Measurements from ENCODE around the gene TCF4.

The TCF4 gene

GRCh38 chr18:55244546-55244945 lies 343.4 kb downstream of the TCF4 start:
- Histone ChIP-seq H3K27me3 (ENCODE audit: insufficient read depth, low read length) (no peaks in the 10 kb centered on the region), H3K14ac (ENCODE audit: low read length) (no peak overlapping the region), H3K4ac (ENCODE audit: low read depth, low read length) (no peak overlapping the region), H3K79me1 (ENCODE audit: low read length) (no peaks in the 10 kb centered on the region), H2BK5ac (ENCODE audit: low read depth, low read length, poor library complexity) (no peak overlapping the region), H3K4me1 (ENCODE audit: control insufficient read depth in 1 of 2, insufficient read depth in 2 of 2, low read length in 2 of 2) (peaks cover 0 to 2% of the 10 kb centered on the region in 2 experiments), H2AK5ac (ENCODE audit: low read length) (no peak overlapping the region), H3K79me2 (ENCODE audit: control insufficient read depth, insufficient read depth, low read length, poor library complexity) (no peaks in the 10 kb centered on the region), H3K23ac (ENCODE audit: low read length) (no peak overlapping the region), H3K27ac (ENCODE audit: low read depth, low read length) (no peak overlapping the region), H3K4me3 (ENCODE audit: low read depth, low read length) (no peak overlapping the region), H2BK120ac (ENCODE audit: insufficient read depth, low read length, poor library complexity) (no peak overlapping the region), H3K4me2 (ENCODE audit: low read length) (no peak overlapping the region), H2AFZ (ENCODE audit: insufficient read depth, low read length, poor library complexity) (no peak overlapping the region), H3K18ac (ENCODE audit: low read length) (no peak overlapping the region), H4K8ac (ENCODE audit: low read depth, low read length) (no peak overlapping the region), H3K36me3 (ENCODE audit: control insufficient read depth in 1 of 2, insufficient read depth in 2 of 2, low read length in 2 of 2) (peaks cover 10 to 23% of the 10 kb centered on the region in 2 experiments), H4K91ac (ENCODE audit: low read depth, low read length) (no peak overlapping the region), H4K12ac (ENCODE audit: low read depth, low read length) (no peak overlapping the region), H3K9me3 (ENCODE audit: insufficient read depth, low read depth, low read length) (no peaks in the 10 kb centered on the region), H3K9ac (ENCODE audit: low read length) (no peak overlapping the region), H2BK12ac (ENCODE audit: low read length) (no peak overlapping the region)
- DNase-seq = no peak
- no CpG with 5 or more reads among the region's 5 CpGs for WGBS (ENCODE audit: extremely low coverage, insufficient coverage, insufficient read length)

GRCh38 chr18:55243857-55244256 lies 344.1 kb downstream of the TCF4 start:
- no peaks in the 10 kb centered on the region for H3K9me3 ChIP-seq (ENCODE audit: insufficient read depth, low read depth, low read length)
- DNase-seq = no peak
- H2AFZ ChIP-seq (ENCODE audit: insufficient read depth, low read length, poor library complexity) = no peak overlapping the region
- no peak overlapping the region for H4K91ac ChIP-seq (ENCODE audit: low read depth, low read length)
- H3K18ac ChIP-seq (ENCODE audit: low read length) = no peak overlapping the region
- no peak overlapping the region for H3K9ac ChIP-seq (ENCODE audit: low read length)
- H3K14ac ChIP-seq (ENCODE audit: low read length) = no peak overlapping the region
- no peaks in the 10 kb centered on the region for H3K27me3 ChIP-seq (ENCODE audit: insufficient read depth, low read length)
- H2BK5ac ChIP-seq (ENCODE audit: low read depth, low read length, poor library complexity) = no peak overlapping the region
- H3K23ac ChIP-seq (ENCODE audit: low read length) = no peak overlapping the region
- no peak overlapping the region for H4K8ac ChIP-seq (ENCODE audit: low read depth, low read length)
- H2BK12ac ChIP-seq (ENCODE audit: low read length) = no peak overlapping the region
- H3K4me3 ChIP-seq (ENCODE audit: low read depth, low read length) = no peak overlapping the region
- H3K4ac ChIP-seq (ENCODE audit: low read depth, low read length) = no peak overlapping the region
- no peak overlapping the region for H2BK120ac ChIP-seq (ENCODE audit: insufficient read depth, low read length, poor library complexity)
- no peaks in the 10 kb centered on the region for H3K79me2 ChIP-seq (ENCODE audit: control insufficient read depth, insufficient read depth, low read length, poor library complexity)
- no peak overlapping the region for H3K27ac ChIP-seq (ENCODE audit: low read depth, low read length)
- no peak overlapping the region for H3K4me2 ChIP-seq (ENCODE audit: low read length)
- no peaks in the 10 kb centered on the region for H3K79me1 ChIP-seq (ENCODE audit: low read length)
- H2AK5ac ChIP-seq (ENCODE audit: low read length) = no peak overlapping the region
- H3K36me3 ChIP-seq (ENCODE audit: control insufficient read depth in 1 of 2, insufficient read depth in 2 of 2, low read length in 2 of 2) = peaks cover 8 to 20% of the 10 kb centered on the region in 2 experiments
- no peak overlapping the region for H4K12ac ChIP-seq (ENCODE audit: low read depth, low read length)
- H3K4me1 ChIP-seq (ENCODE audit: control insufficient read depth in 1 of 2, insufficient read depth in 2 of 2, low read length in 2 of 2) = peaks cover 0 to 2% of the 10 kb centered on the region in 2 experiments
- no CpG with 5 or more reads among the region's 6 CpGs for WGBS (ENCODE audit: extremely low coverage, insufficient coverage, insufficient read length)

- H3K4me1 ChIP-seq (ENCODE audit: control insufficient read depth in 1 of 2, insufficient read depth in 2 of 2, low read length in 2 of 2) = no peaks in the 10 kb centered on the region
- no peaks in the 10 kb centered on the region for H3K79me2 ChIP-seq (ENCODE audit: control insufficient read depth, insufficient read depth, low read length, poor library complexity)
- no peak overlapping the region for H3K23ac ChIP-seq (ENCODE audit: low read length)
- no peak overlapping the region for H3K4me3 ChIP-seq (ENCODE audit: low read depth, low read length)
- H2BK12ac ChIP-seq (ENCODE audit: low read length) = no peak overlapping the region
- no peak overlapping the region for H4K91ac ChIP-seq (ENCODE audit: low read depth, low read length)
- H3K4me2 ChIP-seq (ENCODE audit: low read length) = no peak overlapping the region
- no peak overlapping the region for H3K18ac ChIP-seq (ENCODE audit: low read length)
- DNase-seq = no peak
- no peak overlapping the region for H2AK5ac ChIP-seq (ENCODE audit: low read length)
- no peak overlapping the region for H2BK5ac ChIP-seq (ENCODE audit: low read depth, low read length, poor library complexity)
- no peak overlapping the region for H3K4ac ChIP-seq (ENCODE audit: low read depth, low read length)
- H3K9ac ChIP-seq (ENCODE audit: low read length) = no peak overlapping the region
- no peaks in the 10 kb centered on the region for H3K79me1 ChIP-seq (ENCODE audit: low read length)
- H3K9me3 ChIP-seq (ENCODE audit: insufficient read depth, low read depth, low read length) = no peaks in the 10 kb centered on the region
- no peak overlapping the region for H4K12ac ChIP-seq (ENCODE audit: low read depth, low read length)
- no CpG with 5 or more reads among the region's 2 CpGs for WGBS (ENCODE audit: extremely low coverage, insufficient coverage, insufficient read length)
- H2BK120ac ChIP-seq (ENCODE audit: insufficient read depth, low read length, poor library complexity) = no peak overlapping the region
- no peak overlapping the region for H3K27ac ChIP-seq (ENCODE audit: low read depth, low read length)
- H4K8ac ChIP-seq (ENCODE audit: low read depth, low read length) = no peak overlapping the region
- no peak overlapping the region for H2AFZ ChIP-seq (ENCODE audit: insufficient read depth, low read length, poor library complexity)
- H3K14ac ChIP-seq (ENCODE audit: low read length) = no peak overlapping the region
- H3K36me3 ChIP-seq (ENCODE audit: control insufficient read depth in 1 of 2, insufficient read depth in 2 of 2, low read length in 2 of 2) = peaks cover 9 to 22% of the 10 kb centered on the region in 2 experiments
- H3K27me3 ChIP-seq (ENCODE audit: insufficient read depth, low read length) = no peaks in the 10 kb centered on the region
Observed at GRCh38 chr18:55243255-55243654, 344.7 kb downstream of the TCF4 start.

- peaks cover 11 to 20% of the 10 kb centered on the region in 2 experiments for H3K36me3 ChIP-seq (ENCODE audit: control insufficient read depth in 1 of 2, insufficient read depth in 2 of 2, low read length in 2 of 2)
- H2BK120ac ChIP-seq (ENCODE audit: insufficient read depth, low read length, poor library complexity) = no peak overlapping the region
- H3K23ac ChIP-seq (ENCODE audit: low read length) = no peak overlapping the region
- no peaks in the 10 kb centered on the region for H3K79me2 ChIP-seq (ENCODE audit: control insufficient read depth, insufficient read depth, low read length, poor library complexity)
- no peak overlapping the region for H2BK12ac ChIP-seq (ENCODE audit: low read length)
- H3K79me1 ChIP-seq (ENCODE audit: low read length) = no peaks in the 10 kb centered on the region
- H3K18ac ChIP-seq (ENCODE audit: low read length) = no peak overlapping the region
- 100% methylated on average over 1 of the region's 5 CpGs for WGBS (ENCODE audit: extremely low coverage, insufficient coverage, insufficient read length)
- no peak for DNase-seq
- H3K4me1 ChIP-seq (ENCODE audit: control insufficient read depth in 1 of 2, insufficient read depth in 2 of 2, low read length in 2 of 2) = no peaks in the 10 kb centered on the region
- no peak overlapping the region for H4K91ac ChIP-seq (ENCODE audit: low read depth, low read length)
- H2AK5ac ChIP-seq (ENCODE audit: low read length) = no peak overlapping the region
- H3K4ac ChIP-seq (ENCODE audit: low read depth, low read length) = no peak overlapping the region
- no peak overlapping the region for H2AFZ ChIP-seq (ENCODE audit: insufficient read depth, low read length, poor library complexity)
- no peak overlapping the region for H4K8ac ChIP-seq (ENCODE audit: low read depth, low read length)
- no peaks in the 10 kb centered on the region for H3K9me3 ChIP-seq (ENCODE audit: insufficient read depth, low read depth, low read length)
- no peak overlapping the region for H3K14ac ChIP-seq (ENCODE audit: low read length)
- H3K27ac ChIP-seq (ENCODE audit: low read depth, low read length) = no peak overlapping the region
- no peak overlapping the region for H2BK5ac ChIP-seq (ENCODE audit: low read depth, low read length, poor library complexity)
- H3K9ac ChIP-seq (ENCODE audit: low read length) = no peak overlapping the region
- no peak overlapping the region for H4K12ac ChIP-seq (ENCODE audit: low read depth, low read length)
- H3K4me3 ChIP-seq (ENCODE audit: low read depth, low read length) = no peak overlapping the region
- no peaks in the 10 kb centered on the region for H3K27me3 ChIP-seq (ENCODE audit: insufficient read depth, low read length)
- H3K4me2 ChIP-seq (ENCODE audit: low read length) = no peak overlapping the region
Observed at GRCh38 chr18:55240978-55241377, 347.0 kb downstream of the TCF4 start.

Measured in trophoblast cell (in vitro differentiated cells and primary cell).